ENCODE results near the gene ROR1. TPM values are rescaled to one million over a fixed set of nuclear protein-coding genes. Genes with fewer than 3 reads are reported as not detected.

Gene ROR1
- total RNA-seq, 1 experiment from 2014 or later, result 37.2 TPM

DNA sequence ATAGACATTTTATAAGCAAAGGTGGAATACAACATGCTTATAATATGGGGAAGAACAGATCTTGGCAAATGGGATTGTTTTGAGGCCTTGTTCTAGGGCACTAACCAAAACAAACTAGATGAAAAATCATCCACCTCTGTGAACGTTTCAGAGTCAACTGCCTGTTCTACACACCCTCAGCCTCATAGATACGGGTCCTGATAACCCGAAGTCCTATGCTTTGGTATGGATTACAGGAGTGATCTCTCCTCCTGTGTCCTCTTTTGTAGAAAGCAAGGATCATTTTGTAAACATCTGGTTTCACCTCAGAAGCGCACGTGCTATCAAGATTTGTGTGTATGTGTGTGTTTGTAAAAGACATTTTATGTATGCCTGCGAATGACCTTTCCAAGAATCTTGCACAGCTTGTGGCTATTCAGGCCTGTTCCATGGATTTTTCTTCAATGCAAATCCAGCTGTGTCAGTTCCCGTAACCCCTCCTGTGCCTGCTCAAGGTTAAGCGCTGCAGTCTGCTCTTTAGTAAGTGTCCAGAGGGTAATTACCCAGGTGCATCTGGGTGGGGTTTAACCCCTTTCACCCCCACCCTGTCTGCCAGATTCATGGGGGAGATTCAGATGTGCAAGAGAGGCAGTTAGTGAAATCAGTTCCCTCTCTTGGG is 132.4 kb downstream of the ROR1 start:
- no peaks in the 10 kb centered on the region for H3K9me3 Mint-ChIP-seq (ENCODE audit: unreplicated experiment)
- no peaks in the 10 kb centered on the region for H3K4me1 ChIP-seq
- TF ChIP-seq, protein P1, sequence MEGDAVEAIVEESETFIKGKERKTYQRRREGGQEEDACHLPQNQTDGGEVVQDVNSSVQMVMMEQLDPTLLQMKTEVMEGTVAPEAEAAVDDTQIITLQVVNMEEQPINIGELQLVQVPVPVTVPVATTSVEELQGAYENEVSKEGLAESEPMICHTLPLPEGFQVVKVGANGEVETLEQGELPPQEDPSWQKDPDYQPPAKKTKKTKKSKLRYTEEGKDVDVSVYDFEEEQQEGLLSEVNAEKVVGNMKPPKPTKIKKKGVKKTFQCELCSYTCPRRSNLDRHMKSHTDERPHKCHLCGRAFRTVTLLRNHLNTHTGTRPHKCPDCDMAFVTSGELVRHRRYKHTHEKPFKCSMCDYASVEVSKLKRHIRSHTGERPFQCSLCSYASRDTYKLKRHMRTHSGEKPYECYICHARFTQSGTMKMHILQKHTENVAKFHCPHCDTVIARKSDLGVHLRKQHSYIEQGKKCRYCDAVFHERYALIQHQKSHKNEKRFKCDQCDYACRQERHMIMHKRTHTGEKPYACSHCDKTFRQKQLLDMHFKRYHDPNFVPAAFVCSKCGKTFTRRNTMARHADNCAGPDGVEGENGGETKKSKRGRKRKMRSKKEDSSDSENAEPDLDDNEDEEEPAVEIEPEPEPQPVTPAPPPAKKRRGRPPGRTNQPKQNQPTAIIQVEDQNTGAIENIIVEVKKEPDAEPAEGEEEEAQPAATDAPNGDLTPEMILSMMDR (IDR thresholded peaks at IDR 0.05; ENCODE audit: insufficient read depth in 1 of 2, low read depth in 1 of 2, low read length in 1 of 2, severe bottlenecking in 1 of 2, unreplicated experiment in 1 of 2), result no peak
- BruUV-seq (replicated peaks), result no TSS peak
- H3K4me1 Mint-ChIP-seq (ENCODE audit: low read depth, unreplicated experiment), result peaks cover 17% of the 10 kb centered on the region
- H3K9me3 ChIP-seq, result no peaks in the 10 kb centered on the region
- H3K36me3 ChIP-seq (ENCODE audit: control insufficient read depth, insufficient read depth, low read length), result no peaks in the 10 kb centered on the region
- CTCF ChIA-PET, result no interaction called here
- no peak overlapping the region for H3K4me3 ChIP-seq (ENCODE audit: low read depth, low read length)
- no peaks in the 10 kb centered on the region; the same call in 1 of the 2 replicates for H3K27me3 ChIP-seq (replicated peaks; ENCODE audit: control insufficient read depth, insufficient read depth, low read length)
- no peak for DNase-seq
- no peak overlapping the region for H3K4me3 Mint-ChIP-seq (ENCODE audit: unreplicated experiment)
- no peaks in the 10 kb centered on the region for H3K36me3 Mint-ChIP-seq (ENCODE audit: insufficient read depth, unreplicated experiment)
- no peak overlapping the region for H3K27ac Mint-ChIP-seq (ENCODE audit: unreplicated experiment)
- intact Hi-C loops (cut with micrococcal nuclease; ENCODE audit: unreplicated experiment), result no loop called here
- POLR2A ChIA-PET, result no interaction called here
- H3K27me3 Mint-ChIP-seq (ENCODE audit: insufficient read depth, unreplicated experiment), result no peaks in the 10 kb centered on the region

DNA sequence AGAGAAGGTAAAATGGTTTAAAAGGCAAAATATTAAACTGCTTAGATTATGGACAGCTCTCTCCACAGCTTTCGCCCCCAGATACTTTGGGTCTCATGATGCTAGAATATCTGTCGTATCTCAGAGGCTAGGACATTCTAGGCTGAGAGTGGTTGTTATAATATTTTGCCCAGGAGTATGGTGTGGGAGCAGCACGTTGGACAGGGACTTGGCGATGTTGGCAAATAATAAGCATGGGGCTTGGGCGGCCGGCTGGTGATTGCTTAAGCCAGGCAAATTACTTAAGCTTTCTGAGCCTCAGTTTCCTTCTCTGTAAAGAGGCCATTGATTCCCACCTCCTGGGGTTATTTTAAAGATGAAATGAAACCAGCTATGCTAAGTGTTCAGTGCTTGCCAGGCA is 133.2 kb downstream of the ROR1 start:
- Histone ChIP-seq H3K36me3 (ENCODE audit: control insufficient read depth, insufficient read depth, low read length) (no peaks in the 10 kb centered on the region), H3K4me3 (ENCODE audit: low read depth, low read length) (no peak overlapping the region), H3K9me3 (no peaks in the 10 kb centered on the region), H3K27me3 (replicated peaks; ENCODE audit: control insufficient read depth, insufficient read depth, low read length) (no peaks in the 10 kb centered on the region; the same call in 1 of the 2 replicates), H3K4me1 (no peaks in the 10 kb centered on the region)
- Mint-ChIP-seq H3K4me1 (ENCODE audit: low read depth, unreplicated experiment) (peaks cover 26% of the 10 kb centered on the region), H3K9me3 (ENCODE audit: unreplicated experiment) (no peaks in the 10 kb centered on the region), H3K4me3 (ENCODE audit: unreplicated experiment) (no peak overlapping the region), H3K27me3 (ENCODE audit: insufficient read depth, unreplicated experiment) (no peaks in the 10 kb centered on the region), H3K27ac (ENCODE audit: unreplicated experiment) (no peak overlapping the region), H3K36me3 (ENCODE audit: insufficient read depth, unreplicated experiment) (no peaks in the 10 kb centered on the region)
- DNase-seq, result no peak
- no TSS peak for BruUV-seq (replicated peaks)
- intact Hi-C loops (cut with micrococcal nuclease; ENCODE audit: unreplicated experiment), result no loop called here
- TF ChIP-seq, protein P1 (IDR thresholded peaks at IDR 0.05; ENCODE audit: insufficient read depth in 1 of 2, low read depth in 1 of 2, low read length in 1 of 2, severe bottlenecking in 1 of 2, unreplicated experiment in 1 of 2), result no peak
- POLR2A ChIA-PET, result interaction anchor here (0.6 kb wide), 1 partner anchor 128 kb away, joined by 3 read pairs; no protein-coding TSS in a partner anchor
- CTCF ChIA-PET, result no interaction called here

DNA sequence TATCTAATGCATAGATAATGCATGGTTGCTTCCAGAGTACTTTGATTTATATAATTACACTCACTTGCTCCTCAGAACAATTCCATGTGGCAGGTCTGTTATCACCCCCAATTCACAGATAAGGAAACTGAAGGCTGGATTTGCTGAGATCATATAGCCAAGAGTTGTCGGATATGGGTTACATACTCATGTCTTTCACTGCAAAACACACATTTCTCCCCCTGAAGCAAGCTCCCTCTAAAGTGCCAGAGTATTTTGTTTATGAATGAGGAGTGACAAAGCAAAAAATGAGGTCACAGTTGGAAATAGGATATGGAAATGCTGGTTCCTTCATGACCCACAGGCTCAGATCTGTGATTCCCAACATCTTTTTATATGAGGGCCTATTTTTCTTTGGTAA is 134.2 kb downstream of the ROR1 start:
- Histone ChIP-seq H3K9me3 (no peaks in the 10 kb centered on the region), H3K4me1 (peaks cover 9% of the 10 kb centered on the region; the same call in 1 of the 2 replicates), H3K4me3 (ENCODE audit: low read depth, low read length) (no peak overlapping the region), H3K36me3 (ENCODE audit: control insufficient read depth, insufficient read depth, low read length) (no peaks in the 10 kb centered on the region), H3K27me3 (replicated peaks; ENCODE audit: control insufficient read depth, insufficient read depth, low read length) (no peaks in the 10 kb centered on the region; the same call in 1 of the 2 replicates)
- no TSS peak for BruUV-seq (replicated peaks)
- Mint-ChIP-seq H3K4me1 (ENCODE audit: low read depth, unreplicated experiment) (peaks cover 35% of the 10 kb centered on the region), H3K9me3 (ENCODE audit: unreplicated experiment) (no peaks in the 10 kb centered on the region), H3K27ac (ENCODE audit: unreplicated experiment) (no peak overlapping the region), H3K36me3 (ENCODE audit: insufficient read depth, unreplicated experiment) (no peaks in the 10 kb centered on the region), H3K4me3 (ENCODE audit: unreplicated experiment) (no peak overlapping the region), H3K27me3 (ENCODE audit: insufficient read depth, unreplicated experiment) (no peaks in the 10 kb centered on the region)
- CTCF ChIA-PET, result no interaction called here
- TF ChIP-seq, protein P1 (IDR thresholded peaks at IDR 0.05; ENCODE audit: insufficient read depth in 1 of 2, low read depth in 1 of 2, low read length in 1 of 2, severe bottlenecking in 1 of 2, unreplicated experiment in 1 of 2), result no peak
- no peak for DNase-seq
- POLR2A ChIA-PET, result no interaction called here
- intact Hi-C loops (cut with micrococcal nuclease; ENCODE audit: unreplicated experiment), result no loop called here

All from Caco-2 (cell line).